Measurements from ENCODE around the gene CPA3.

CPA3 gene

DNA sequence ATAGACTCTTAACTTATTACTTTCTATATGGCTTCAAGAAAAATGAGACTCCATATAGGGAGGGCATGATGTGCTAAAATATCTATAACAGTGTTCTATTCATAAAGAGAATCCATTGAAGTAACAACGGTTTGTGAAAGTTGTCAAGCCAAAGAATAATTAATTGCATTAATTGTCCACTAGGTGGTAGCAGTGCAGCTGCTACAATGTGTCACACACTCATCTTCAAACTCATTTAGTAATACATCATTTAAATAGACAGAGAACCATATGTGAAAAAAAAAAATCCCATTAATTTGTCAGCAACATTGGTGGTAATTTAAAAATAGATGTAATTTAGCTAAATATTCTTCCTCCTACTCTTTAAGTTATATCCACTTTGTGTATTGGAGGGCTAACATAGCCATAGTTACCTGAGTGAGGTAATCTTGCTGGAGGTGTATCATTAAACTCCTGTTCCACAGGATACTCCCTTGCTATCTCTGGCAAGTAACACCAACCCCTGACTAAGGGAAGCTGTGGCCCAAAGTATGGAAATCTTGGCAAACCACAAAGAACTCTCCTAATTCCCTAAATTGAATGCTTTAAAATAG is 3.7 kb upstream of the CPA3 start:
- Histone ChIP-seq H3K4me1 (ENCODE audit: control insufficient read depth, insufficient read depth, low read length) (no peaks in the 10 kb centered on the region), H3K27ac (ENCODE audit: low read depth, low read length) (no peak overlapping the region), H3K9ac (ENCODE audit: low read length) (no peak overlapping the region), H3K9me3 (ENCODE audit: control insufficient read depth, insufficient read depth, low read depth, low read length) (no peaks in the 10 kb centered on the region), H3K4me3 (ENCODE audit: low read depth, low read length) (no peak overlapping the region), H3K27me3 (ENCODE audit: control insufficient read depth, insufficient read depth, low read length) (no peaks in the 10 kb centered on the region), H3K36me3 (ENCODE audit: control insufficient read depth, insufficient read depth, low read length) (no peaks in the 10 kb centered on the region)

GRCh38 chr3:148863297-148863696 is 1.8 kb upstream of the CPA3 start:
- Histone ChIP-seq H3K27me3 (ENCODE audit: control insufficient read depth, insufficient read depth, low read length) (no peaks in the 10 kb centered on the region), H3K36me3 (ENCODE audit: control insufficient read depth, insufficient read depth, low read length) (no peaks in the 10 kb centered on the region), H3K4me3 (ENCODE audit: low read depth, low read length) (no peak overlapping the region), H3K4me1 (ENCODE audit: control insufficient read depth, insufficient read depth, low read length) (no peaks in the 10 kb centered on the region), H3K9ac (ENCODE audit: low read length) (no peak overlapping the region), H3K9me3 (ENCODE audit: control insufficient read depth, insufficient read depth, low read depth, low read length) (no peaks in the 10 kb centered on the region), H3K27ac (ENCODE audit: low read depth, low read length) (no peak overlapping the region)

DNA sequence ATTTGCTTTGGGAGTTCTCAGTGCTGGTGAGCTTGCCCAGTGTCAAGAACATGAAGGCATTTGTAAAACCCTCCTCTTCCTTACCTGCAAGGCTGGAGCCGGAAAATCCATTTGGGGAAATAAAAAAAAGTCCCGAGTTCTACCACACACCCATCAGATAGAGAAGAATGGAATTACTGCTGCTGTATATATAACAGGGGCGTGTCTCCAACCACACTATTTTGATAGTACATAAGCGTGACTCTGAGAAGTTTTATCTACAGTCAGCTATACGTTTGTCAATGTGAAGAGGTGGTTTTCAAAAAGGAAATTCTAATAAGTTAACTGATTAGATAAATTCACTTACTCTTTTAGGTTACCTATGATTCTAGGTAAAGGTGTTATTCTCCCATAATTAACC is 1.3 kb upstream of the CPA3 start:
- Histone ChIP-seq H3K4me1 (ENCODE audit: control insufficient read depth, insufficient read depth, low read length) (no peaks in the 10 kb centered on the region), H3K4me3 (ENCODE audit: low read depth, low read length) (no peak overlapping the region), H3K36me3 (ENCODE audit: control insufficient read depth, insufficient read depth, low read length) (no peaks in the 10 kb centered on the region), H3K27ac (ENCODE audit: low read depth, low read length) (no peak overlapping the region), H3K9me3 (ENCODE audit: control insufficient read depth, insufficient read depth, low read depth, low read length) (no peaks in the 10 kb centered on the region), H3K27me3 (ENCODE audit: control insufficient read depth, insufficient read depth, low read length) (no peaks in the 10 kb centered on the region), H3K9ac (ENCODE audit: low read length) (no peak overlapping the region)

- Histone ChIP-seq H3K4me3 (ENCODE audit: low read depth, low read length) (no peak overlapping the region), H3K4me1 (ENCODE audit: control insufficient read depth, insufficient read depth, low read length) (no peaks in the 10 kb centered on the region), H3K9me3 (ENCODE audit: control insufficient read depth, insufficient read depth, low read depth, low read length) (no peaks in the 10 kb centered on the region), H3K27me3 (ENCODE audit: control insufficient read depth, insufficient read depth, low read length) (no peaks in the 10 kb centered on the region), H3K36me3 (ENCODE audit: control insufficient read depth, insufficient read depth, low read length) (no peaks in the 10 kb centered on the region), H3K9ac (ENCODE audit: low read length) (no peak overlapping the region), H3K27ac (ENCODE audit: low read depth, low read length) (no peak overlapping the region)
Measured at GRCh38 chr3:148866261-148866660, 1.2 kb downstream of the CPA3 start.

GRCh38 chr3:148873270-148873927 is 8.3 kb downstream of the CPA3 start:
- Histone ChIP-seq H3K27ac (ENCODE audit: low read depth, low read length) (no peak overlapping the region), H3K36me3 (ENCODE audit: control insufficient read depth, insufficient read depth, low read length) (no peaks in the 10 kb centered on the region), H3K9ac (ENCODE audit: low read length) (no peak overlapping the region), H3K9me3 (ENCODE audit: control insufficient read depth, insufficient read depth, low read depth, low read length) (no peaks in the 10 kb centered on the region), H3K4me1 (ENCODE audit: control insufficient read depth, insufficient read depth, low read length) (no peaks in the 10 kb centered on the region), H3K4me3 (ENCODE audit: low read depth, low read length) (no peak overlapping the region), H3K27me3 (ENCODE audit: control insufficient read depth, insufficient read depth, low read length) (no peaks in the 10 kb centered on the region)

DNA sequence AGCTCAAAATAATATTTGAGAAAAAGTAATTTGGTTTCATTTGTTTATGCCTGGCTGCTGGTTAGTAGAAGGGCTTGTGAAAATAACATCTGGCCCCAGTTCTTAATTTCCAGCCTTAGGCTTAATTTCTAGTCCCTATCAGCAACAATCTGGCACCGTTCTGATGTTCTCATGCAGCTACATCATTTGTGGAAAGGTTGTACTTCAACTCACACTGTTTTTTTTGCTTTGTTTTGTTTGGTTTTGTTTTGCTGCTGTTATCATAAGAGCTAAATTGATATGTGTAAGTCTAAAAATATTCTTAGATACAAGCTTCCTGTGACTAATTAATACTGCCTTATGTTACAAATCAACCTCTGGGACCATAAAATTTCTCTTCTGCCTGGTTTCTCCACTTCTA is 8.9 kb downstream of the CPA3 start:
- H3K9ac ChIP-seq (ENCODE audit: low read length) = no peak overlapping the region
- H3K4me1 ChIP-seq (ENCODE audit: control insufficient read depth, insufficient read depth, low read length) = no peaks in the 10 kb centered on the region
- no peak overlapping the region for H3K27ac ChIP-seq (ENCODE audit: low read depth, low read length)
- no peak overlapping the region for H3K4me3 ChIP-seq (ENCODE audit: low read depth, low read length)
- no peaks in the 10 kb centered on the region for H3K9me3 ChIP-seq (ENCODE audit: control insufficient read depth, insufficient read depth, low read depth, low read length)
- H3K27me3 ChIP-seq (ENCODE audit: control insufficient read depth, insufficient read depth, low read length) = no peaks in the 10 kb centered on the region
- H3K36me3 ChIP-seq (ENCODE audit: control insufficient read depth, insufficient read depth, low read length) = no peaks in the 10 kb centered on the region

DNA sequence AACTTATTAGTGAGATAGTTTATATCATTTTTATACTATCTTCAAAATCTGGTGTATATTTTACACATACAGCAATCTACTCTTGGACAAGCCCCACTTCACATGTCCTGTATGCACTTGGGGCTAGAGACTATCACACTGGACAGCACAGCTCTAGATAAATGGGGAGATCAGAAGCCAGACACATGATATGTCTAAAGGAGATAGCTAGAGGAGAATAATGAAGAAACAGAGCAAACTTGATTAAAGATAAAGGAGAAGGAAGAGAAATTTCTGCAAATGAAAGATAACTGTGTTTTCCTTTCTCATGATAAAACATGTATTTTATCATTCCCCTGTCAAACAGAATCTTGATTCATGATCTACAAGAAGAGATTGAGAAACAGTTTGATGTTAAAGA is 13.0 kb downstream of the CPA3 start:
- Histone ChIP-seq H3K36me3 (ENCODE audit: control insufficient read depth, insufficient read depth, low read length) (no peaks in the 10 kb centered on the region), H3K27ac (ENCODE audit: low read depth, low read length) (no peak overlapping the region), H3K27me3 (ENCODE audit: control insufficient read depth, insufficient read depth, low read length) (no peaks in the 10 kb centered on the region), H3K9ac (ENCODE audit: low read length) (no peak overlapping the region), H3K9me3 (ENCODE audit: control insufficient read depth, insufficient read depth, low read depth, low read length) (no peaks in the 10 kb centered on the region), H3K4me1 (ENCODE audit: control insufficient read depth, insufficient read depth, low read length) (no peaks in the 10 kb centered on the region), H3K4me3 (ENCODE audit: low read depth, low read length) (no peak overlapping the region)

DNA sequence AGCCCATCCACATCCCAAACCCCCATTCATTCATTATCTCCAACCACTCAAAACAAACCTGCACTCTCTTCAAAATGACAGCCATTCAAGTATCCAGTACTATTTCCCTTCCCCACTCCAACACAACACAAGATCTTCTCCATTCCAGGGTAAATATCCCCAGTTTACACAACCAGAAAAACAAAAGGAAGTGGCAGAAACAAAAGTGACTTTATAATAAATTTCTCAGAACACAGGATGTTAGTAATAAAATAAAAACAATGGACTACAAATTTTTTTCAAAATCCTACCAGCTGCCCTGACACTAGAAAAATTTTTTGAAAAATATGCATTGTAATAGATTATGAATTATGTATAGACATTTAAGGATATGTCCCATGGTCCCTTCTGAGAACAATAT is 14.2 kb downstream of the CPA3 start:
- no peaks in the 10 kb centered on the region for H3K36me3 ChIP-seq (ENCODE audit: control insufficient read depth, insufficient read depth, low read length)
- H3K4me1 ChIP-seq (ENCODE audit: control insufficient read depth, insufficient read depth, low read length) = no peaks in the 10 kb centered on the region
- no peak overlapping the region for H3K9ac ChIP-seq (ENCODE audit: low read length)
- no peak overlapping the region for H3K4me3 ChIP-seq (ENCODE audit: low read depth, low read length)
- H3K9me3 ChIP-seq (ENCODE audit: control insufficient read depth, insufficient read depth, low read depth, low read length) = no peaks in the 10 kb centered on the region
- no peak overlapping the region for H3K27ac ChIP-seq (ENCODE audit: low read depth, low read length)
- H3K27me3 ChIP-seq (ENCODE audit: control insufficient read depth, insufficient read depth, low read length) = no peaks in the 10 kb centered on the region

DNA sequence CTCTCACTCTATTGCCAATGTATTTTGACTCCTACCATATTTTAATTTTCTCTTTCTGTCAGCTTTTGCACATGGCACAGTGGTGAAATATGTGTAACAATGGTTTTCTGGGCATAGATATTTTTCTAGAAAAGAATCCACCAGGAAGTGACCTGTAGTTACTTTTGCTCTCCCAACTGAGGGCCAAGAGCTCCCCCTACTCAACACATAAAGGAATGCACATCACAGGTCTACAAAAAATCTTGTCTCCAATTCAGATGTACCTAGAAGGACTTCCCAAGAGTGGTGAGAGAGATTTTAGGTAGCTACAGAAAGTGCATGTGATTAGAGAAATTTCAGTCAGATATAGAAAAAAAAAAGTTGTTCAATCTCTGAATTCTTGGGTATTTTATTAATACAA is 15.6 kb downstream of the CPA3 start:
- Histone ChIP-seq H3K4me1 (ENCODE audit: control insufficient read depth, insufficient read depth, low read length) (no peaks in the 10 kb centered on the region), H3K9me3 (ENCODE audit: control insufficient read depth, insufficient read depth, low read depth, low read length) (no peaks in the 10 kb centered on the region), H3K9ac (ENCODE audit: low read length) (no peak overlapping the region), H3K27ac (ENCODE audit: low read depth, low read length) (no peak overlapping the region), H3K36me3 (ENCODE audit: control insufficient read depth, insufficient read depth, low read length) (no peaks in the 10 kb centered on the region), H3K4me3 (ENCODE audit: low read depth, low read length) (no peak overlapping the region), H3K27me3 (ENCODE audit: control insufficient read depth, insufficient read depth, low read length) (no peaks in the 10 kb centered on the region)

- no peak overlapping the region for H3K27ac ChIP-seq (ENCODE audit: low read depth, low read length)
- H3K4me1 ChIP-seq (ENCODE audit: control insufficient read depth, insufficient read depth, low read length) = no peaks in the 10 kb centered on the region
- H3K4me3 ChIP-seq (ENCODE audit: low read depth, low read length) = no peak overlapping the region
- H3K36me3 ChIP-seq (ENCODE audit: control insufficient read depth, insufficient read depth, low read length) = no peaks in the 10 kb centered on the region
- no peak overlapping the region for H3K9ac ChIP-seq (ENCODE audit: low read length)
- no peaks in the 10 kb centered on the region for H3K9me3 ChIP-seq (ENCODE audit: control insufficient read depth, insufficient read depth, low read depth, low read length)
- H3K27me3 ChIP-seq (ENCODE audit: control insufficient read depth, insufficient read depth, low read length) = no peaks in the 10 kb centered on the region
Measured at GRCh38 chr3:148881286-148881685, 16.2 kb downstream of the CPA3 start.

DNA sequence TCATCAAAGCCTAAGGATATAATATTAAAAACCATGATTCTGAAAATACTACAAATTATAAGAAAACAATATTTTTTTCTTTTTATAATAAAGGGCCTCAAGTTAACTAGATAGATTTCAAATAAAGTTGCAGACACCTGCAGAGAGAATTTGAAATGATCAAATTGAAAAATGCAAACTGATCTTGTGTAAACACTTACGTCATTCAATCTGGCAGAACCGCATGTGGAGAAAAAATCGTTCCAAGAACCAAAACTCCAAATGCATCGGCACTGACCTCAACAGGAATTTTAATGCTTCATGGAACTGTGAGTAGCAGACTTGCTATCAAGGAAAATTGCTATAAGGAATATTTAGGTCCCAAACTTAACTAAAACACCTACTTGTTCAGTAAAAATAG is 17.2 kb downstream of the CPA3 start:
- no peaks in the 10 kb centered on the region for H3K9me3 ChIP-seq (ENCODE audit: control insufficient read depth, insufficient read depth, low read depth, low read length)

More for the DNA sequence above, 17.2 kb downstream of the CPA3 start:
- Histone ChIP-seq H3K4me3 (ENCODE audit: low read depth, low read length) (no peak overlapping the region), H3K4me1 (ENCODE audit: control insufficient read depth, insufficient read depth, low read length) (no peaks in the 10 kb centered on the region), H3K27ac (ENCODE audit: low read depth, low read length) (no peak overlapping the region), H3K36me3 (ENCODE audit: control insufficient read depth, insufficient read depth, low read length) (no peaks in the 10 kb centered on the region), H3K27me3 (ENCODE audit: control insufficient read depth, insufficient read depth, low read length) (no peaks in the 10 kb centered on the region), H3K9ac (ENCODE audit: low read length) (no peak overlapping the region)
